ENCODE results near the gene FBF1. TPM values are rescaled to one million over a fixed set of nuclear protein-coding genes. Genes with fewer than 3 reads are reported as not detected.
"Not testable (repeated sequence)": the region's sequence is repeated elsewhere in the genome, so short reads cannot be mapped to it uniquely, and the experiment has no call there.

FBF1 gene
- total RNA-seq, 1 donor from 2014 or later, result 11.4 TPM

- no peak for FAIRE-seq
These were observed 63.1 kb downstream of the FBF1 start for GRCh38 chr17:75877752-75878173.

GRCh38 chr17:75876938-75877751 is 63.7 kb downstream of the FBF1 start:
- FAIRE-seq (no peak), DNase-seq (ENCODE audit: low spot score in 2 of 2) (peak; percentile 78 to 86)

More at GRCh38 chr17:75877752-75878173, 63.1 kb downstream of the FBF1 start:
- DNase-seq (ENCODE audit: low spot score in 2 of 2), result peak; percentile 72 to 73

GRCh38 chr17:75876190-75876937 is 64.5 kb downstream of the FBF1 start:
- FAIRE-seq, result no peak
- peak in 1 of 2 donors; percentile 20 for DNase-seq (ENCODE audit: low spot score in 2 of 2)

- FAIRE-seq (no peak), DNase-seq (ENCODE audit: low spot score in 2 of 2) (peak in 1 of 2 donors; percentile 36)
These were observed 65.0 kb downstream of the FBF1 start for GRCh38 chr17:75875940-75876189.

GRCh38 chr17:75875182-75875939 is 65.5 kb downstream of the FBF1 start:
- no peak for FAIRE-seq
- DNase-seq (ENCODE audit: low spot score in 2 of 2), result peak in 1 of 2 donors; percentile 18

- FAIRE-seq (no peak), DNase-seq (ENCODE audit: low spot score in 2 of 2) (peak in 1 of 2 donors; percentile 10)
These were observed 66.3 kb downstream of the FBF1 start for GRCh38 chr17:75874323-75875181.

- FAIRE-seq, result no peak
- peak in 1 of 2 donors; percentile 2 for DNase-seq (ENCODE audit: low spot score in 2 of 2)
These were observed 67.1 kb downstream of the FBF1 start for GRCh38 chr17:75873587-75874322.

GRCh38 chr17:75872434-75873351 is 68.1 kb downstream of the FBF1 start:
- DNase-seq (ENCODE audit: low spot score in 2 of 2) (peak in 1 of 2 donors; percentile 42), FAIRE-seq (no peak)

GRCh38 chr17:75870228-75870627 is 70.6 kb downstream of the FBF1 start:
- not testable (repeated sequence) for DNase-seq (ENCODE audit: low spot score in 2 of 2); FAIRE-seq

GRCh38 chr17:75869282-75870141 is 71.3 kb downstream of the FBF1 start:
- no peak for FAIRE-seq
- no peak for DNase-seq (ENCODE audit: low spot score in 2 of 2)

GRCh38 chr17:75868730-75869281 is 72.0 kb downstream of the FBF1 start:
- not testable (repeated sequence) for FAIRE-seq

GRCh38 chr17:75865404-75866188 is 75.2 kb downstream of the FBF1 start:
- peak in 1 of 2 donors; percentile 3 for DNase-seq (ENCODE audit: low spot score in 2 of 2)
- FAIRE-seq, result not testable (repeated sequence)

More at GRCh38 chr17:75868730-75869281, 72.0 kb downstream of the FBF1 start:
- DNase-seq (ENCODE audit: low spot score in 2 of 2), result not testable (repeated sequence)

GRCh38 chr17:75864887-75865286 is 76.0 kb downstream of the FBF1 start:
- not testable (repeated sequence) for FAIRE-seq; DNase-seq (ENCODE audit: low spot score in 2 of 2)

GRCh38 chr17:75864448-75864871 is 76.4 kb downstream of the FBF1 start:
- DNase-seq (ENCODE audit: low spot score in 2 of 2) (peak in 1 of 2 donors; percentile 24), FAIRE-seq (no peak)

GRCh38 chr17:75861927-75862317 is 78.9 kb downstream of the FBF1 start:
- DNase-seq (ENCODE audit: low spot score in 2 of 2) (no peak), FAIRE-seq (no peak)
